Measurements from ENCODE around the gene PSMB9.

- TF ChIP-seq CTCF (IDR thresholded peaks at IDR 0.05), result no peak
- TF ChIP-seq POLR2A (IDR thresholded peaks at IDR 0.05), result no peak
Measured at GRCh38 chr6:32906539-32906938, 52.5 kb downstream of the PSMB9 start.
